Sigmoid colon (tissue), 4 donors: ENCODE data around the gene NRGN.

ENCODE experiments used
- EP300 ChIP-seq, 4 donors: sonication (generic); formaldehyde crosslinking; IDR thresholded peaks; one replicate each; pipeline ENCODE4 v1.6.1; 2017; ENCODE audit warnings: antibody characterized with exemption in 4 of 4
- TF ChIP-seq, protein P1 (sequence below), 4 experiments: fragments of 450-650 bp in 3 of 4; fragments of 200-600 bp in 1 of 4; IDR thresholded peaks; one replicate each; pipeline ENCODE4 v1.5.1; 2016 to 2019; ENCODE audit warnings: antibody characterized with exemption in 4 of 4, mild to moderate bottlenecking in 3 of 4, moderate library complexity in 2 of 4

- TF ChIP-seq, protein P1, sequence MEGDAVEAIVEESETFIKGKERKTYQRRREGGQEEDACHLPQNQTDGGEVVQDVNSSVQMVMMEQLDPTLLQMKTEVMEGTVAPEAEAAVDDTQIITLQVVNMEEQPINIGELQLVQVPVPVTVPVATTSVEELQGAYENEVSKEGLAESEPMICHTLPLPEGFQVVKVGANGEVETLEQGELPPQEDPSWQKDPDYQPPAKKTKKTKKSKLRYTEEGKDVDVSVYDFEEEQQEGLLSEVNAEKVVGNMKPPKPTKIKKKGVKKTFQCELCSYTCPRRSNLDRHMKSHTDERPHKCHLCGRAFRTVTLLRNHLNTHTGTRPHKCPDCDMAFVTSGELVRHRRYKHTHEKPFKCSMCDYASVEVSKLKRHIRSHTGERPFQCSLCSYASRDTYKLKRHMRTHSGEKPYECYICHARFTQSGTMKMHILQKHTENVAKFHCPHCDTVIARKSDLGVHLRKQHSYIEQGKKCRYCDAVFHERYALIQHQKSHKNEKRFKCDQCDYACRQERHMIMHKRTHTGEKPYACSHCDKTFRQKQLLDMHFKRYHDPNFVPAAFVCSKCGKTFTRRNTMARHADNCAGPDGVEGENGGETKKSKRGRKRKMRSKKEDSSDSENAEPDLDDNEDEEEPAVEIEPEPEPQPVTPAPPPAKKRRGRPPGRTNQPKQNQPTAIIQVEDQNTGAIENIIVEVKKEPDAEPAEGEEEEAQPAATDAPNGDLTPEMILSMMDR (IDR thresholded peaks at IDR 0.05): no peak
- no peak for TF ChIP-seq EP300 (IDR thresholded peaks at IDR 0.05)
Measured at GRCh38 chr11:124727474-124727873, 12.3 kb upstream of the NRGN start.
